Osteocyte (in vitro differentiated cells): Measurements from ENCODE around the gene MRPS6. TPM values are rescaled to one million over a fixed set of nuclear protein-coding genes. Genes with fewer than 3 reads are reported as not detected.

Source experiments
- DNase-seq: peaks from one replicate; pipeline ENCODE4 v3.0.0; 2021; ENCODE audit warnings: mixed read lengths; ENCODE audit not compliant: unreplicated experiment; ENCODE audit errors: extremely low spot score
- H3K27ac Mint-ChIP-seq: one replicate; pipeline ENCODE4 v1.8.0; 2021; ENCODE audit warnings: mild to moderate bottlenecking, mixed read lengths; ENCODE audit not compliant: unreplicated experiment
- H3K27me3 Mint-ChIP-seq: one replicate; pipeline ENCODE4 v1.8.0; 2021; ENCODE audit warnings: mixed read lengths; ENCODE audit not compliant: unreplicated experiment
- H3K36me3 Mint-ChIP-seq: one replicate; pipeline ENCODE4 v1.8.0; 2021; ENCODE audit warnings: mixed read lengths; ENCODE audit not compliant: unreplicated experiment
- H3K4me1 Mint-ChIP-seq: one replicate; pipeline ENCODE4 v1.8.0; 2021; ENCODE audit warnings: mixed read lengths; ENCODE audit not compliant: unreplicated experiment
- H3K4me3 Mint-ChIP-seq: one replicate; pipeline ENCODE4 v1.8.0; 2021; ENCODE audit warnings: mild to moderate bottlenecking, moderate library complexity, mixed read lengths; ENCODE audit not compliant: unreplicated experiment
- H3K9me3 Mint-ChIP-seq: one replicate; pipeline ENCODE4 v1.8.0; 2021; ENCODE audit warnings: mixed read lengths; ENCODE audit not compliant: unreplicated experiment
- total RNA-seq: library from RNA; stranded (reverse); gene quantifications from 2 replicates; pipeline ENCODE4 v1.2.1, GENCODE V29; 2021
- TF ChIP-seq, protein P1 (sequence below): fragments of 200-600 bp; sonication (generic); IDR thresholded peaks from 2 replicates; pipeline ENCODE4 v1.5.0; 2021; ENCODE audit warnings: antibody characterized with exemption, mild to moderate bottlenecking, moderate library complexity

Gene MRPS6
- total RNA-seq, 1 donor from 2014 or later, result 124 TPM

DNA sequence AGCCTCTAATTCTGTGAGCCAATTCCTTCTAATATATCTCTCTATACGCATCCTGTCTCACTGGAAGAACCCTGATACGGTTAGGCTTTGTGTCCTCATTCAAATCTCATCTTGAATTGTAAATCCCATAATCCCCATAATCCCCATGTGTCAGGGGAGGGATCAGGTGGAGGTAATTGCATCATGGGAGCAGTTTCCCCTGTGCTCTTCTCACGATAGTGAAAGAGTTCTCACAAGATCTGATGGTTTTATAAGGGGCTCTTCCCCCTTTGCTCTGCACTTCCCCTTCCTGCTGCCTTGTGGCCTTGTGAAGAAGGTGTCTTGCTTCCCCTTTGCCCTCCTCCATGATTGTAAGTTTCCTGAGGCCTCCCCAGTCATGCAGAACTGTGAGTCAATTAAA lies 116.1 kb downstream of the MRPS6 start:
- H3K27ac Mint-ChIP-seq, result no peak overlapping the region
- DNase-seq, result no peak

DNA sequence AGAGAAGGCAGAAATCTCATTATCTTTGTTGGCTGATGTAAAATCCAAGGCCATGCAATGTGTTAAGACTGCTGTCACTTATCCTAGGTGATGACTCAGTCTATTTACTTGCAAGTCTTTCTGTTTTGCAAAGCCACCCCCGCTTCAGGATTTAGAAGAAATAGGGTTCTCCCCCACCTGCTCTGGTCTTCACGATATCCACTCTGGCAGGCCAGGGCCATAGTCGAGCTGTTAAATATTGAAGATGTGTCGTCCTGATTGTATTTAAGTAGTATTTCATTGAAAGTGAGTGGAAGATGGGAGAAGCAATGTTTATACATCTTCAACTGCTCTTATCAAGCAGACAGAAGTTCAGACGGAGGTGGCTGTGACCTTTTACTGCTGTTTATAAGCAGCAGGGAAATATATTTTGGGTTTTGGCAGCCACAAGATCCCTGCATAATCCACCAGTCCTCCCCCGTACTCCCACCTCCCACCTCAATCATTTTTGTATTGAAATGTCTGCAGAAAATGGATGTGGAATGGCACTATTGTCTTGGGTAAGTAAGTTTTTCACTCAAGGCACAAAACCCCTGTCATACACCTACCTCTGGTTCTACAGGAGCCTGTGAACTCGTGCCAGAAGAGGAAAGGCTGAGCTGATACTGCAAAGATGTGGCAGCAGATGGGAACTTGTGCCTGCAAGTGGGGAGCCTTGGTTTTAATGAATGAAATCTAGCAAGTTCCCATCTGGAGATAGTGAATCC lies 117.4 kb downstream of the MRPS6 start:
- H3K27me3 Mint-ChIP-seq, result no peaks in the 10 kb centered on the region
- peaks cover 9% of the 10 kb centered on the region for H3K36me3 Mint-ChIP-seq
- peak; percentile 57 for DNase-seq
- H3K27ac Mint-ChIP-seq, result no peak overlapping the region
- no peak overlapping the region for H3K4me3 Mint-ChIP-seq
- H3K4me1 Mint-ChIP-seq, result peaks cover 7% of the 10 kb centered on the region
- H3K9me3 Mint-ChIP-seq, result no peaks in the 10 kb centered on the region
- TF ChIP-seq, protein P1, sequence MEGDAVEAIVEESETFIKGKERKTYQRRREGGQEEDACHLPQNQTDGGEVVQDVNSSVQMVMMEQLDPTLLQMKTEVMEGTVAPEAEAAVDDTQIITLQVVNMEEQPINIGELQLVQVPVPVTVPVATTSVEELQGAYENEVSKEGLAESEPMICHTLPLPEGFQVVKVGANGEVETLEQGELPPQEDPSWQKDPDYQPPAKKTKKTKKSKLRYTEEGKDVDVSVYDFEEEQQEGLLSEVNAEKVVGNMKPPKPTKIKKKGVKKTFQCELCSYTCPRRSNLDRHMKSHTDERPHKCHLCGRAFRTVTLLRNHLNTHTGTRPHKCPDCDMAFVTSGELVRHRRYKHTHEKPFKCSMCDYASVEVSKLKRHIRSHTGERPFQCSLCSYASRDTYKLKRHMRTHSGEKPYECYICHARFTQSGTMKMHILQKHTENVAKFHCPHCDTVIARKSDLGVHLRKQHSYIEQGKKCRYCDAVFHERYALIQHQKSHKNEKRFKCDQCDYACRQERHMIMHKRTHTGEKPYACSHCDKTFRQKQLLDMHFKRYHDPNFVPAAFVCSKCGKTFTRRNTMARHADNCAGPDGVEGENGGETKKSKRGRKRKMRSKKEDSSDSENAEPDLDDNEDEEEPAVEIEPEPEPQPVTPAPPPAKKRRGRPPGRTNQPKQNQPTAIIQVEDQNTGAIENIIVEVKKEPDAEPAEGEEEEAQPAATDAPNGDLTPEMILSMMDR, result no peak

More for the DNA sequence above, 116.1 kb downstream of the MRPS6 start:
- TF ChIP-seq, protein P1, result no peak
- Mint-ChIP-seq H3K27me3 (no peaks in the 10 kb centered on the region), H3K36me3 (peaks cover 9% of the 10 kb centered on the region), H3K4me1 (peaks cover 4% of the 10 kb centered on the region), H3K9me3 (no peaks in the 10 kb centered on the region), H3K4me3 (no peak overlapping the region)

DNA sequence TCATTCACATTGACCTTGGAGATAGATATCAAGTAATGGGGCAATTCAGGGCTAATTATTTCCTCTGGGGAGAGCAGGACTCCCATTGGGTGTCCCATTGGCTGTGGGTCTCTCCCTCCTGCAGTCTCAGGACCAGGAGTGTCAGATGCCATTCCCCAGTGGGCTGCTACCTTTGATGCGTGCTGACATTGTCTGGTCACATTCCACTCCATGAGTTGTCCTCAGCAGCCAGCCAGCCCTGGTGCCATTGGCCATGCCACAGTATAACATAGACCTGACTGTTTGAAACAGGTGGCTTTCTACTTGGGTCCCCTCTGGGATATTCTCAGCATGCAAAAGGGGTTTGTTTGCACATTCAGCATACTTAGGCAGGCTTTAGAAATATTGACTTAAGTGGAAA lies 118.5 kb downstream of the MRPS6 start:
- TF ChIP-seq, protein P1, result no peak
- Mint-ChIP-seq H3K4me1 (peaks cover 7% of the 10 kb centered on the region), H3K4me3 (no peak overlapping the region)

More for the DNA sequence above, 118.5 kb downstream of the MRPS6 start:
- peaks cover 9% of the 10 kb centered on the region for H3K36me3 Mint-ChIP-seq
- H3K27me3 Mint-ChIP-seq, result no peaks in the 10 kb centered on the region
- DNase-seq, result peak; percentile 69
- H3K9me3 Mint-ChIP-seq, result no peaks in the 10 kb centered on the region
- no peak overlapping the region for H3K27ac Mint-ChIP-seq

Other genes with a start within 250 kb of the MRPS6 start
- gene ATP5PO, start 157.8 kb upstream of the MRPS6 start, total RNA-seq, result 150 and 152 TPM in 2 replicates
- gene SLC5A3, start within 50 bp of the MRPS6 start, total RNA-seq, result 63.9 and 68.2 TPM in 2 replicates